GM10266 (cell line): ENCODE measurements around the gene MOSMO.
"Not testable (repeated sequence)": the region's sequence is repeated elsewhere in the genome, so short reads cannot be mapped to it uniquely, and the experiment has no call there.

Experiments
- DNase-seq: peaks from one replicate; pipeline ENCODE4 v3.0.0; 2012; ENCODE audit errors: extremely low spot score
- CTCF ChIP-seq: IDR thresholded peaks from 2 replicates; pipeline ENCODE4 v1.5.1; 2012; ENCODE audit warnings: mild to moderate bottlenecking, low read depth; ENCODE audit not compliant: control insufficient read depth, insufficient read depth; ENCODE audit errors: missing control alignments

The MOSMO gene

GRCh38 chr16:22124583-22125284 lies 116.8 kb downstream of the MOSMO start:
- TF ChIP-seq CTCF, result no peak
- no peak for DNase-seq

- no peak for DNase-seq
- no peak for TF ChIP-seq CTCF
Observed at GRCh38 chr16:22126037-22126558, 118.2 kb downstream of the MOSMO start.

- DNase-seq, result not testable (repeated sequence)
Observed at GRCh38 chr16:22128537-22128936, 120.6 kb downstream of the MOSMO start.

- TF ChIP-seq CTCF, result no peak
- no peak for DNase-seq
Observed at GRCh38 chr16:22130528-22130927, 122.6 kb downstream of the MOSMO start.

GRCh38 chr16:22132801-22133200 lies 124.9 kb downstream of the MOSMO start:
- no peak for DNase-seq
- no peak for TF ChIP-seq CTCF
